NCI-H2081 treated with DMSO at 0.1 percent for 48 hours (cell line): ENCODE measurements around the gene PRELID2.

Source experiments
- DNase-seq: peaks from one replicate; lab custom pipeline; 2025; lab: John Stamatoyannopoulos, UW

The PRELID2 gene

GRCh38 chr5:145797336-145797735 is 37.8 kb downstream of the PRELID2 start:
- no peak for DNase-seq

- DNase-seq, result no peak
Observed at GRCh38 chr5:145796318-145796717, 38.8 kb downstream of the PRELID2 start.

GRCh38 chr5:145793574-145793973 is 41.6 kb downstream of the PRELID2 start:
- no peak for DNase-seq

GRCh38 chr5:145792840-145793239 is 42.3 kb downstream of the PRELID2 start:
- no peak for DNase-seq

GRCh38 chr5:145791866-145792265 is 43.3 kb downstream of the PRELID2 start:
- no peak for DNase-seq

GRCh38 chr5:145787996-145788395 is 47.1 kb downstream of the PRELID2 start:
- no peak for DNase-seq

- DNase-seq, result no peak
Observed at GRCh38 chr5:145787507-145787906, 47.6 kb downstream of the PRELID2 start.

GRCh38 chr5:145787001-145787400 is 48.1 kb downstream of the PRELID2 start:
- no peak for DNase-seq

GRCh38 chr5:145780982-145781381 is 54.2 kb downstream of the PRELID2 start:
- DNase-seq, result no peak

GRCh38 chr5:145778144-145778900 is 56.8 kb downstream of the PRELID2 start:
- DNase-seq, result no peak

- DNase-seq, result no peak
Observed at GRCh38 chr5:145777445-145778063, 57.6 kb downstream of the PRELID2 start.

GRCh38 chr5:145776886-145777285 is 58.3 kb downstream of the PRELID2 start:
- DNase-seq, result no peak

GRCh38 chr5:145775893-145776444 is 59.2 kb downstream of the PRELID2 start:
- no peak for DNase-seq

- no peak for DNase-seq
Observed at GRCh38 chr5:145775411-145775810, 59.7 kb downstream of the PRELID2 start.

- no peak for DNase-seq
Observed at GRCh38 chr5:145774442-145774841, 60.7 kb downstream of the PRELID2 start.

GRCh38 chr5:145772466-145772865 is 62.7 kb downstream of the PRELID2 start:
- DNase-seq, result no peak

GRCh38 chr5:145768863-145769262 is 66.3 kb downstream of the PRELID2 start:
- DNase-seq, result no peak

- DNase-seq, result no peak
Observed at GRCh38 chr5:145764325-145764724, 70.8 kb downstream of the PRELID2 start.

- no peak for DNase-seq
Observed at GRCh38 chr5:145762833-145763232, 72.3 kb downstream of the PRELID2 start.

- DNase-seq, result no peak
Observed at GRCh38 chr5:145761254-145761653, 73.9 kb downstream of the PRELID2 start.

- no peak for DNase-seq
Observed at GRCh38 chr5:145760660-145761059, 74.5 kb downstream of the PRELID2 start.

- DNase-seq, result no peak
Observed at GRCh38 chr5:145752947-145753346, 82.2 kb downstream of the PRELID2 start.

GRCh38 chr5:145752534-145752933 is 82.6 kb downstream of the PRELID2 start:
- DNase-seq, result no peak
